ENCODE results near the gene FNIP2.

DNA sequence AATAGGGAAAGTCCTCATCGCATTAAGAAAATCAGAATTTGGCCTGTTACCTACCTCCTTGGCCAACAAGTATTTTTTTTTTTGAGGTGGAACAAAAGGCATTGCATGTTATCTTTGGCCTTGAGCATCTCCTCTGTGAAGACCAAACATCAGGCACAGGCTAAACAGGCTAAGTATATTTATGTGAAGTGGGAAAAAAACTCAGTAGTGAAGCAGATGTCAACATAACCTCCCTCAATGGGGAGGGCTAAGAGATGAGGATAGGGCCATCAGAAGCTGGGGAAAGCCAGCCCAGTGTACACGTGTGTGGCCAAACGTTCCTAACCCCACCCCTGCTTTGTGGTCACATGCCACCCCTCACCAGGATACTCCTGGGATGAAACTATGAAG, 102.5 kb downstream of the FNIP2 start:
- TF ChIP-seq EZH2 (IDR thresholded peaks at IDR 0.05; ENCODE audit: insufficient read depth, low read length) (no peak), CTCF (IDR thresholded peaks at IDR 0.05; ENCODE audit: insufficient read depth, low read depth, low read length) (no peak)
